MM.1S (cell line): Measurements from ENCODE around the gene TRAPPC11.

Experiments used
- DNase-seq: peaks from one replicate; pipeline ENCODE4 v3.0.0-alpha.2; 2015
- H2AFZ ChIP-seq: fragments of 300-600 bp; sonication (generic); 2 replicates; pipeline ENCODE4 v1.6.0; 2016; ENCODE audit warnings: antibody characterized with exemption, low read length
- H3F3A ChIP-seq: fragments of 300-600 bp; sonication (generic); 2 replicates; pipeline ENCODE4 v1.6.1; 2016; ENCODE audit warnings: mild to moderate bottlenecking, antibody characterized with exemption, low read length, moderate library complexity, mixed read lengths; ENCODE audit not compliant: insufficient read depth
- H3K27ac ChIP-seq: fragments of 300-600 bp; sonication (generic); 2 replicates; pipeline ENCODE4 v1.5.1; 2016; ENCODE audit warnings: mild to moderate bottlenecking, low read length
- H3K27me3 ChIP-seq: fragments of 300-600 bp; sonication (generic); replicated peaks from 2 replicates; pipeline ENCODE4 v1.6.0; 2016; ENCODE audit warnings: low read length; ENCODE audit not compliant: insufficient read depth
- H3K36me3 ChIP-seq: fragments of 300-600 bp; sonication (generic); replicated peaks from 2 replicates; pipeline ENCODE4 v1.6.1; 2016; ENCODE audit warnings: mild to moderate bottlenecking, low read length, mixed read lengths; ENCODE audit not compliant: insufficient read depth
- H3K4me1 ChIP-seq: fragments of 300-600 bp; sonication (generic); 2 replicates; pipeline ENCODE4 v1.6.1; 2016; ENCODE audit warnings: low read length, mixed read lengths
- H3K4me2 ChIP-seq: fragments of 300-600 bp; sonication (generic); 2 replicates; pipeline ENCODE4 v1.6.0; 2016; ENCODE audit warnings: low read depth, low read length
- H3K4me3 ChIP-seq: fragments of 300-600 bp; sonication (generic); 2 replicates; pipeline ENCODE4 v1.5.1; 2016; ENCODE audit warnings: low read length, mixed read lengths
- H3K79me2 ChIP-seq: fragments of 300-600 bp; sonication (generic); 2 replicates; pipeline ENCODE4 v1.6.1; 2016; ENCODE audit warnings: mixed run types, low read length, mixed read lengths
- H3K9ac ChIP-seq: fragments of 300-600 bp; sonication (generic); 2 replicates; pipeline ENCODE4 v1.6.1; 2016; ENCODE audit warnings: low read length, mixed read lengths
- H3K9me2 ChIP-seq: fragments of 300-600 bp; sonication (generic); replicated peaks from 2 replicates; pipeline ENCODE4 v1.6.1; 2016; ENCODE audit warnings: mild to moderate bottlenecking, low read length, mixed read lengths; ENCODE audit not compliant: insufficient read depth
- H3K9me3 ChIP-seq: fragments of 300-600 bp; sonication (generic); replicated peaks from 2 replicates; pipeline ENCODE4 v1.6.1; 2016; ENCODE audit warnings: mild to moderate bottlenecking, low read length, mixed read lengths; ENCODE audit not compliant: insufficient read depth
- H4K20me1 ChIP-seq: fragments of 300-600 bp; sonication (generic); 2 replicates; pipeline ENCODE4 v1.6.1; 2016; ENCODE audit warnings: mild to moderate bottlenecking, low read length, moderate library complexity, mixed read lengths; ENCODE audit not compliant: insufficient read depth
- CTCF ChIP-seq: fragments of 300-600 bp; sonication (generic); IDR thresholded peaks from 2 replicates; pipeline ENCODE4 v1.5.1; 2016; ENCODE audit warnings: antibody characterized with exemption, low read length, mixed read lengths
- EZH2 ChIP-seq: fragments of 300-600 bp; sonication (generic); optimal IDR thresholded peaks from 2 replicates; pipeline ENCODE3; 2017; ENCODE audit warnings: low read depth, mild to moderate bottlenecking, antibody characterized with exemption, low read length, mixed read lengths
- EZH2phosphoT487 ChIP-seq: fragments of 300-600 bp; sonication (generic); IDR thresholded peaks from 2 replicates; pipeline ENCODE4 v1.6.1; 2018; ENCODE audit warnings: antibody characterized with exemption, low read length

Gene TRAPPC11

GRCh38 chr4:183635321-183635720 is 23.8 kb upstream of the TRAPPC11 start:
- H3K27ac ChIP-seq, result no peak overlapping the region

GRCh38 chr4:183635741-183636140 is 23.4 kb upstream of the TRAPPC11 start:
- Histone ChIP-seq H3F3A (no peaks in the 10 kb centered on the region), H3K27me3 (no peaks in the 10 kb centered on the region), H3K9ac (no peak overlapping the region), H3K4me2 (no peak overlapping the region), H3K27ac (no peak overlapping the region), H3K9me2 (no peaks in the 10 kb centered on the region), H3K79me2 (no peaks in the 10 kb centered on the region), H3K4me3 (no peak overlapping the region), H2AFZ (no peak overlapping the region), H3K36me3 (no peaks in the 10 kb centered on the region), H3K4me1 (no peaks in the 10 kb centered on the region), H3K9me3 (no peaks in the 10 kb centered on the region), H4K20me1 (no peaks in the 10 kb centered on the region)
- TF ChIP-seq EZH2phosphoT487 (no peak), EZH2 (no peak), CTCF (no peak)
- DNase-seq, result no peak

More at GRCh38 chr4:183635321-183635720, 23.8 kb upstream of the TRAPPC11 start:
- no peak overlapping the region for H3K4me3 ChIP-seq
- no peak for TF ChIP-seq EZH2
- TF ChIP-seq CTCF, result no peak
- no peak for TF ChIP-seq EZH2phosphoT487
- no peaks in the 10 kb centered on the region for H3K4me1 ChIP-seq
- H4K20me1 ChIP-seq, result no peaks in the 10 kb centered on the region
- H3K36me3 ChIP-seq, result no peaks in the 10 kb centered on the region
- no peaks in the 10 kb centered on the region for H3F3A ChIP-seq
- H3K9me2 ChIP-seq, result no peaks in the 10 kb centered on the region
- no peak overlapping the region for H3K9ac ChIP-seq
- no peak for DNase-seq
- H3K4me2 ChIP-seq, result no peak overlapping the region
- H3K79me2 ChIP-seq, result no peaks in the 10 kb centered on the region
- H3K9me3 ChIP-seq, result no peaks in the 10 kb centered on the region
- no peak overlapping the region for H2AFZ ChIP-seq
- H3K27me3 ChIP-seq, result no peaks in the 10 kb centered on the region

GRCh38 chr4:183636503-183636902 is 22.6 kb upstream of the TRAPPC11 start:
- Histone ChIP-seq H2AFZ (no peak overlapping the region), H3K27ac (no peak overlapping the region), H3K9ac (no peak overlapping the region), H3K27me3 (no peaks in the 10 kb centered on the region), H3K9me3 (no peaks in the 10 kb centered on the region), H4K20me1 (no peaks in the 10 kb centered on the region), H3K4me1 (no peaks in the 10 kb centered on the region), H3F3A (no peaks in the 10 kb centered on the region), H3K36me3 (no peaks in the 10 kb centered on the region), H3K4me3 (no peak overlapping the region), H3K9me2 (no peaks in the 10 kb centered on the region), H3K4me2 (no peak overlapping the region), H3K79me2 (no peaks in the 10 kb centered on the region)
- DNase-seq, result no peak
- TF ChIP-seq EZH2 (no peak), EZH2phosphoT487 (no peak), CTCF (no peak)
